Pons (tissue), 1 donor: ENCODE results near the gene ARHGAP15.

Experiments
- DNase-seq: peaks from one replicate; pipeline ENCODE4 v3.0.0-alpha.2; 2016; ENCODE audit warnings: low spot score

The ARHGAP15 gene

GRCh38 chr2:143720095-143720664 lies 591.0 kb downstream of the ARHGAP15 start:
- DNase-seq, result no peak

- no peak for DNase-seq
Observed at GRCh38 chr2:143725400-143725799, 596.2 kb downstream of the ARHGAP15 start.

DNA sequence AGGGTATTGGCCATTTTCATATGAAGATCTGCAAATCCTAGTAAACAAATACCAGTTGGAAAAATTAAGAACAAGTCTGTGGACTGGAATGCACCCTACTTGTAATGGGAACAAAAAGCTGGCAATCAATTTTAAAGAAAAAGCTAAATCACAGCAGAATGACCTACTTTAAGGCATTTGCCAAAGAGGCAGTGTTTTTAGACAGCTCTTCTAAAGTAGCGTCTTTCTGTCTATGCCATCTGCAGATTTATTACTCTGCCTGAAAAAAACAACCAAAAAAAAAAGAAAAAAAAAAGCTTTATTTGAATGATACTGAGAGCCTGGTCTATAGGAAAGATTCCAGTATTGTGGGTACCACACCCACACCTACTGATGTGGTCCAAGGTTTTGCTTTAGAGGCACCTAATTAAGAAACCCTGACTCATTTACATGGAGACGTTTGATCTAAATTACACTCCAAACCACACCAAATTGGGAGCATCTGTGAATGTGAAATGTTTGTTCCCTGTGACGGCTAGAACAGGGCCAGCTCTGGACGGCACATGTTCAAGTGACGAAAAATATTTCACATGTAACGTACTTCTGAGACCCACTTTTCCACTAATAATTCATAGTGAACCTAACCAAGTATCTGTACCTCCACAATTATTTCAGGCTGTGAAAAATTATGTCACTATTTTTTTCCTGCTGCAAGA lies 597.1 kb downstream of the ARHGAP15 start:
- no peak for DNase-seq

DNA sequence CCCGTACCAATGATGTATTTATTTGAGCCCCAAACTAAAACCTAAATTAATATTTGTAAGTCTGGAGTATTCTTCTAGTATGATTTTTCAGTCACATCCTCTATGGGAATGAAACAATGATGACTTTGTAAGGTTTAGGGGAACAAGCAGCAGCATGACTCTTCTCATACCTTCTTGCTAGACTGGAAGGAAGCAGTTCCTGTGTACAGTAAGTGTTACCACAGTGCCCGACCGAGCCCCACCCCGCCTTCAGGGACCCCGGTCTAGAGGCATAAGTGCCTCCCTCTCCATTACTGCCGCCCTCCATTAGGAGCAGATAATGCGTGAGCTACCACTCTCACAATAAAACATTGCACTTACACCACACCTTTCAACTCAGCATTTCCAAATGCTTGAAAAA lies 599.3 kb downstream of the ARHGAP15 start:
- DNase-seq, result no peak

DNA sequence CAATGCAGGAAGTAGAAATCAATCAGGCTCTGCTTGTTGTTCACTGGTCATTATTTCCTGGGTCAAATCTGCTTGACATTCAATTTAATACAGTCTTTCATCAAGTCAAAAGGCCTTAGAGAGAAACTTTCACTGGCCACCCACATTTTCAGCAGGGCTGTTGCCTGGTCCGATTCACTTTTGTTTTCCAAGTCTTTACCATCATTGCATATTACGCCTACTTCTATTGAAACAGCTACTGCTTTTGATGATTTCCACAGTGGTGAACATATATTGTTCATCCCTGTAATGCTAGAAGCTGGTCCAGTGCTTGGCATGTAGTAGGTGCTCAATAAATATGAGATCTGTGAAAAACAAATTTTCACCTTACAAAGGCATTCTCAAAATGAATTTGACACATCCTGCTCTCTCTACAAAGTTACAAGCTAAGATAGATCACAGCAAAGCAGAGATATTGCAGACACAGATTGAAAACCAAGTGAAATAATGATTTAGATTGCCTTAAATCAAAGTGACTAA lies 600.1 kb downstream of the ARHGAP15 start:
- no peak for DNase-seq

GRCh38 chr2:143730155-143730952 lies 601.1 kb downstream of the ARHGAP15 start:
- DNase-seq, result no peak

GRCh38 chr2:143730953-143731260 lies 601.7 kb downstream of the ARHGAP15 start:
- DNase-seq, result no peak

- no peak for DNase-seq
Observed at GRCh38 chr2:143732076-143732475, 602.9 kb downstream of the ARHGAP15 start.

DNA sequence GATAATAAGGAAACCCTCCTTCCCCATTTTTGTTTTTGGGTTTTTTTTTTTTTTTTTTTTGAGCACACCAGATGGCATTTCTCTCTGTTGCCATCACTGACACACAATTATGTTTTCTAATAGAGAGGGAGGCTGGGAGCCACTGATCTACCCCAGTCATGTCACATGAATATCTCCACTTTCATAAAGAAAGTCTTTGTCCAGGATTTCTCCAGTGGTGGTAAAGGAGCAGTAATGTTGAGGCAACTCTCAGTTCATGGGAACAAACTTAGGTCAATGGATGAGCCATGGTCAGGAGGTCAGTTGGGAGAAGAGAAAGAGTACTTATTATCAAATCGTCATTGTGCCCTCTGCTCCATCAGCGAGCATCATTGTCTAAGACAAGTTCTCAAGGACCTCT lies 603.7 kb downstream of the ARHGAP15 start:
- DNase-seq, result peak; percentile 14

DNA sequence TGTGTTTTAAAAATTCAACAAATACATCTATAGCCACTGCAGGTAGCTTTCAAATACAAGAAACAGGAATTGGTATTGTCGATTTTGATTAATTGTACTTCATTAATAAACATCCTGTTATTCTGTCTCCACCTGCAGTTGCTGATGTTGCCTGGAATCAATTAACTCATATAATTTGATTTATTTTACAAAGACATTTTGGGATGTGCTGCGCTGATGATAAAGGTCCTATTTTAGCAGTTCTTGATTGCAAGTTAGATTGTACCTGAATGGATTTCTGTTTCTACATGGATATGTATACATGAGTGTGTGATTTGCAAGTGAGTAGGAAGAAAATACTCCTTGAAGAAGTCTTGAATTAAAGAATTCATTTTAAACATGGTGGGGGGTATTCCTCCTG lies 605.3 kb downstream of the ARHGAP15 start:
- no peak for DNase-seq

GRCh38 chr2:143736904-143737303 lies 607.7 kb downstream of the ARHGAP15 start:
- DNase-seq, result no peak

- DNase-seq, result no peak
Observed at GRCh38 chr2:143740431-143740830, 611.2 kb downstream of the ARHGAP15 start.

DNA sequence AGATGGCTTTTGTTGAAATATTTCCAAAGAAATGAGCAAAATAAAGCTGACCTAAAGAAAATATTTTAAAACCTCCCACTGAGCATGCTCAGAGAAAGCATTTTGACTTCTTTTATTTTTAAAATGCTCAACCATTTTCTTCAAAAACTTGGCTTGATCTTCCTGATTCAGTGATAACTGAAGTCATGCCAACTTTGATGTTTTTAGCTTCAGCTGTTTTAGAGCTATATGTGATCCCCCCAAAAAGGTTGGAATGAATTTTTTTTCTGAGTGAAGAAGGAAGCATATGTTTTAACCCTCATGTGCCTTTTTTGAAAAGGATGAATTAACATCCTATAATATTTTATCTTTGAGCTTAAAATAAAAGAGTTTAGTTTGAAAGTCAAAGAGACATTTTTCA lies 612.0 kb downstream of the ARHGAP15 start:
- no peak for DNase-seq

DNA sequence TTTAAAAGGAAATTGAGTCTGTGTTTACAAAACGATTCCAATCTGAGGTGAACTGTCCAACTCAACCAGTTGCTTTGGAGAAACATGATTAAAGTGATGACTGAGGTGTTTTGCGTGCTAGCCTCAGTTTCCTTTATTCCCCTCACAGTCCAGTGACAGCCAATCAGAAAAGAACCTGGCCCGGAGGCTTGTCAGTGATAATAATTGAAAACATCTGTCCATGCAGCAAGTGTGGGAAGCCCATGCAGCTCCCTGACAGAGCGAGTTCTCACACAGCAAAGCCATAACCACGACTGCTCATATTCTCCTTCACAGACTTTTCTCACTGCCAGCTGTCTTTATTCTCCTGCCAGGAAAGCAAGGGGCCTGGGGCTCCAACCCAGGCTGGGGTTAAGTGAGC lies 613.4 kb downstream of the ARHGAP15 start:
- DNase-seq, result no peak

DNA sequence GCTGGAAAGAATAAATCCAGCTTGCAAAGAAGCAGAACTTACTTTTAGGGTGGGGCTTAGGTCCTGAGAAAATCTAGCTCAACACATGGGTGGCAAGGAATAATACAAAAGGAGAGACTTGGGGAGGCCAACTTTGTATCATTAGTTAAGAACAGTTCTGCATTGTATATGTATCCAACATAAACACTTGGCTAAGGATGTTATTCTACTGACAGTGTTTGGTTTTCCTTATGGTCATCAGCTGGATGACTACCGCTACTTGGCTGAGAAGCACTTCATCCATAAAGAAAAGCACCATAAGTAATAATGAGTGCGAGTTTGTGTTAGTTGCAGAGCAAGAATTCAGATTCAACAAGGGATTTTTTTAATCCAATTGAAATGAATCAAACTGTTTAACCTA lies 614.9 kb downstream of the ARHGAP15 start:
- DNase-seq, result no peak

DNA sequence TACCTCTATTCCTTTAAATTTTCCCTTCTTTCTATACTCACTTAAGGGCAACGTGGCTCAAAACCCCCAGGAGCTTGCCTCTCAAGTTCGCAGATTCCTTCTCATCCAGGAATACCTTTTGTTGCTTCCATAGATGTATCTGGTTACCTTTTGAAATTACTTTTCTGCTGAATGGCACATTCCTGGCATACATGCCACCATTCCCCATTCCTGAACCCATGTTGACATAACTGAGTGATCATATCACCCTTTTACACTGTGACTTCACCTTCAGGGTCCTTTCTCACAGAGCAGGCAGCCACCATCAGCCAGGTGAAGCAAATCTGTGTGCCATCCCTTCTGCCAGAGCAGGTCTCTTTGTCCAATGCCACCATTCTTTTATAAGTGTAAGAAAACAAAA lies 615.8 kb downstream of the ARHGAP15 start:
- DNase-seq, result no peak

DNA sequence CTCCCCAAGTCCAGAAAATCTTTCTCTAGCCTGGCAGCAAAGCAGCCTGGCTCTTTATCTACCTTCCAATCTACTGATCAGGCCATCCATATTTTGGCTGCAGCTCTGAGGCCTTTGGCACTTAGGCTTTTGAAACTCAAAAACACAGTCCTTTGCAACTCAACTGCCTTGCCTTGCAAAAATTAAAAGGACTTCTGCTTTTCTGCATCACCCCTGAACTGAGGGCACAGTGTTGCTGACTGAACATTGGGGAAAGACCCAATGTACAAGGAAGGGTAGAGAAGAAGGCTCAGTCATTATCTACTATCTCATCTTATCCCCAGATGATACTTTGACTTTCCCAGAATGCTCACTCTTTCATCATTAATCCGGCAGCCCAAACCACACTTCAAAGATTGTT lies 625.5 kb downstream of the ARHGAP15 start:
- DNase-seq, result no peak

- DNase-seq, result no peak
Observed at GRCh38 chr2:143758629-143759330, 629.6 kb downstream of the ARHGAP15 start.

- no peak for DNase-seq
Observed at GRCh38 chr2:143759455-143759854, 630.2 kb downstream of the ARHGAP15 start.

GRCh38 chr2:143762176-143762928 lies 633.1 kb downstream of the ARHGAP15 start:
- DNase-seq, result no peak

GRCh38 chr2:143764261-143764660 lies 635.0 kb downstream of the ARHGAP15 start:
- no peak for DNase-seq

DNA sequence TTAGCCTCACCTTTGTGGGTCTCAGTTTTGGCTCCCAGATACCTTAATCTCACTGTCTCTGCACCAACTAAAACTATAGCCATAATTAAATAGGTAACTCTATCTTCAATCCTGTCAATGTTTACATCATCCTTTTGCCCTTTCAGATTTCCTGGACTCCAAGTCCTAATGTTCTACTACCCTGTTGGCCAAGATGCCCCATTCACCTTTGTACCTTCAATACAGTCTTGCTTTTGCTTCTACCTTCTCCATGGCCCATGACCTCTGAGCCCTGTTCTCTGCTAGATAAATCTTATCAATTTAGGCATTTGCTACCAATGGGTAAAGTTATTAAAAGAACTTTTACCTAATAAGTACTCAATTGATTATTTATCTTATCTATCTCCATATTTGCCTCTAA lies 635.5 kb downstream of the ARHGAP15 start:
- DNase-seq, result no peak
